H9 (cell line): ENCODE data around the gene PSAPL1. TPM values are rescaled to one million over a fixed set of nuclear protein-coding genes. Genes with fewer than 3 reads are reported as not detected.

ENCODE experiments used
- DNase-seq: peaks from one replicate; pipeline ENCODE4 v3.0.0-alpha.2; 2017
- H2AFZ ChIP-seq: one replicate; pipeline ENCODE4 v1.6.1; 2013; ENCODE audit warnings: mild to moderate bottlenecking, low read length, control low read depth, moderate library complexity
- H2AK5ac ChIP-seq: 2 replicates; pipeline ENCODE4 v1.6.1; 2013; ENCODE audit warnings: low read length, control low read depth, mixed read lengths; ENCODE audit not compliant: insufficient read length
- H2BK120ac ChIP-seq: one replicate; pipeline ENCODE4 v1.6.1; 2013; ENCODE audit warnings: low read depth, mild to moderate bottlenecking, low read length, control low read depth, inconsistent platforms; ENCODE audit not compliant: poor library complexity, severe bottlenecking
- H2BK12ac ChIP-seq: 2 replicates; pipeline ENCODE4 v1.6.1; 2013; ENCODE audit warnings: low read length, control low read depth, mixed read lengths, low read depth; ENCODE audit not compliant: insufficient read length
- H2BK15ac ChIP-seq: 2 replicates; pipeline ENCODE4 v1.6.1; 2013; ENCODE audit warnings: low read depth, low read length, control low read depth
- H2BK20ac ChIP-seq: one replicate; pipeline ENCODE4 v1.6.1; 2013; ENCODE audit warnings: low read depth, mild to moderate bottlenecking, low read length, control low read depth, inconsistent platforms; ENCODE audit not compliant: poor library complexity, severe bottlenecking
- H2BK5ac ChIP-seq: 2 replicates; pipeline ENCODE4 v1.6.1; 2013; ENCODE audit warnings: low read length, control low read depth, mixed read lengths; ENCODE audit not compliant: insufficient read length
- H3K14ac ChIP-seq: 2 replicates; pipeline ENCODE4 v1.6.1; 2013; ENCODE audit warnings: low read length, control low read depth; ENCODE audit not compliant: insufficient read depth
- H3K18ac ChIP-seq: 2 replicates; pipeline ENCODE4 v1.6.1; 2013; ENCODE audit warnings: low read depth, mild to moderate bottlenecking, mixed read lengths, low read length, control low read depth; ENCODE audit not compliant: insufficient read length
- H3K23ac ChIP-seq: 2 replicates; pipeline ENCODE4 v1.6.1; 2013; ENCODE audit warnings: low read length, control low read depth, mixed read lengths, low read depth; ENCODE audit not compliant: insufficient read length
- H3K23me2 ChIP-seq: 2 replicates; pipeline ENCODE4 v1.6.1; 2013; ENCODE audit warnings: low read depth, mild to moderate bottlenecking, mixed read lengths, low read length, control low read depth; ENCODE audit not compliant: insufficient read length, poor library complexity, severe bottlenecking
- H3K27ac ChIP-seq: 2 replicates; pipeline ENCODE4 v1.5.1; 2013; ENCODE audit warnings: low read length, control low read depth, mixed read lengths, low read depth; ENCODE audit not compliant: insufficient read length
- H3K27me3 ChIP-seq: 2 replicates; pipeline ENCODE4 v1.6.1; 2013; ENCODE audit warnings: low read length, control low read depth, inconsistent platforms; ENCODE audit not compliant: insufficient read depth
- H3K4ac ChIP-seq: 2 replicates; pipeline ENCODE4 v1.6.1; 2013; ENCODE audit warnings: low read depth, mild to moderate bottlenecking, control low read depth, inconsistent platforms, low read length, moderate library complexity
- H3K4me1 ChIP-seq: 2 replicates; pipeline ENCODE4 v1.6.1; 2013; ENCODE audit warnings: low read length, control low read depth, inconsistent platforms; ENCODE audit not compliant: insufficient read depth
- H3K4me2 ChIP-seq: 2 replicates; pipeline ENCODE4 v1.6.1; 2013; ENCODE audit warnings: low read length, control low read depth, mixed read lengths; ENCODE audit not compliant: insufficient read length, insufficient read depth
- H3K56ac ChIP-seq: 2 replicates; pipeline ENCODE4 v1.6.1; 2013; ENCODE audit warnings: low read depth, mild to moderate bottlenecking, mixed read lengths, low read length, control low read depth; ENCODE audit not compliant: insufficient read length
- H3K79me1 ChIP-seq: 2 replicates; pipeline ENCODE4 v1.6.1; 2013; ENCODE audit warnings: low read depth, mild to moderate bottlenecking, moderate library complexity, low read length, control low read depth, inconsistent platforms; ENCODE audit not compliant: insufficient read depth, poor library complexity, severe bottlenecking
- H3K79me2 ChIP-seq: 2 replicates; pipeline ENCODE4 v1.6.1; 2013; ENCODE audit warnings: low read length, control low read depth, inconsistent platforms; ENCODE audit not compliant: insufficient read depth
- H3K9ac ChIP-seq: 2 replicates; pipeline ENCODE4 v1.6.1; 2013; ENCODE audit warnings: low read length, control low read depth, mixed read lengths; ENCODE audit not compliant: insufficient read length; ENCODE audit errors: extremely low read depth
- H3K9me3 ChIP-seq: one replicate; pipeline ENCODE4 v1.6.1; 2013; ENCODE audit warnings: low read depth, low read length, inconsistent platforms; ENCODE audit not compliant: control insufficient read depth
- H3T11ph ChIP-seq: one replicate; pipeline ENCODE4 v1.6.1; 2013; ENCODE audit warnings: mild to moderate bottlenecking, low read length, control low read depth, inconsistent platforms
- H4K20me1 ChIP-seq: one replicate; pipeline ENCODE4 v1.6.1; 2013; ENCODE audit not compliant: control insufficient read depth, insufficient read length, insufficient read depth
- H4K5ac ChIP-seq: 2 replicates; pipeline ENCODE4 v1.6.1; 2013; ENCODE audit warnings: low read depth, mild to moderate bottlenecking, mixed read lengths, low read length, control low read depth; ENCODE audit not compliant: insufficient read length
- H4K8ac ChIP-seq: replicated peaks from 2 replicates; pipeline ENCODE4 v1.6.1; 2013; ENCODE audit warnings: low read length, control low read depth, mixed read lengths, low read depth; ENCODE audit not compliant: insufficient read length
- H4K91ac ChIP-seq: 2 replicates; pipeline ENCODE4 v1.6.1; 2013; ENCODE audit warnings: low read depth, mild to moderate bottlenecking, moderate library complexity, mixed read lengths, low read length, control low read depth; ENCODE audit not compliant: insufficient read length
- H3K27ac Mint-ChIP-seq, 3 experiments: 2 replicates in 2 of 3; 3 replicates in 1 of 3; pipeline ENCODE4 v1.8.0; 2020 to 2021; ENCODE audit warnings: mixed read lengths in 3 of 3, mild to moderate bottlenecking in 1 of 3, moderate library complexity in 1 of 3
- H3K27me3 Mint-ChIP-seq: 2 replicates; pipeline ENCODE4 v1.8.0; 2021; ENCODE audit warnings: low read depth, mild to moderate bottlenecking, moderate library complexity, mixed read lengths
- H3K36me3 Mint-ChIP-seq, 3 experiments: 2 replicates in 2 of 3; 3 replicates in 1 of 3; pipeline ENCODE4 v1.8.0; 2020 to 2021; ENCODE audit warnings: low read depth in 3 of 3, mixed read lengths in 3 of 3; ENCODE audit not compliant: insufficient read depth in 1 of 3
- H3K4me1 Mint-ChIP-seq, 2 experiments: 2 replicates each; pipeline ENCODE4 v1.8.0; 2020; ENCODE audit warnings: mixed read lengths in 2 of 2
- H3K4me3 Mint-ChIP-seq, 2 experiments: 2 replicates in 1 of 2; 3 replicates in 1 of 2; pipeline ENCODE4 v1.8.0; 2020 to 2021; ENCODE audit warnings: mild to moderate bottlenecking in 2 of 2, mixed read lengths in 2 of 2, moderate library complexity in 1 of 2
- H3K9me3 Mint-ChIP-seq, 2 experiments: 2 replicates in 1 of 2; 3 replicates in 1 of 2; pipeline ENCODE4 v1.8.0; 2020; ENCODE audit warnings: mild to moderate bottlenecking in 2 of 2, mixed read lengths in 2 of 2, moderate library complexity in 1 of 2
- CTCF ChIP-seq: fragments of 200-600 bp; sonication (generic); conservative IDR thresholded peaks from 3 replicates; pipeline ENCODE4 v1.8.0; 2021; ENCODE audit warnings: antibody characterized with exemption, mild to moderate bottlenecking
- WGBS: extraction: QIAGEN DNeasy Blood & Tissue Kit; methylation state at CpG from one replicate; pipeline ENCODE4 v1.1.7; 2013; ENCODE audit warnings: missing lambda C conversion rate, low lambda C conversion rate, mixed read lengths; ENCODE audit not compliant: insufficient read length; ENCODE audit errors: extremely low coverage; 5-methylcytosine and 5-hydroxymethylcytosine counted together
- total RNA-seq: library from RNA; stranded (reverse); gene quantifications from 2 replicates; pipeline ENCODE4 v1.2.1, GENCODE V29; 2021

The PSAPL1 gene
- total RNA-seq, 1 experiment from 2014 or later: 0.04 TPM

GRCh38 chr4:7423391-7423790 is 11.3 kb downstream of the PSAPL1 start:
- Histone ChIP-seq H4K8ac (no peak overlapping the region), H3K23ac (no peak overlapping the region), H3K4me2 (no peak overlapping the region), H3K14ac (no peak overlapping the region), H2BK20ac (no peak overlapping the region), H3K4ac (no peak overlapping the region), H2BK15ac (no peak overlapping the region), H3K27ac (no peak overlapping the region), H3K27me3 (no peaks in the 10 kb centered on the region; the same call in 1 of the 2 replicates), H3K56ac (no peak overlapping the region), H3K23me2 (peaks cover 3% of the 10 kb centered on the region), H2BK5ac (no peak overlapping the region), H4K5ac (no peak overlapping the region), H2BK12ac (no peak overlapping the region), H4K20me1 (no peaks in the 10 kb centered on the region), H2AK5ac (no peak overlapping the region), H3K4me1 (no peaks in the 10 kb centered on the region; the same call in 1 of the 2 replicates), H2BK120ac (no peak overlapping the region), H3K79me2 (no peaks in the 10 kb centered on the region), H3T11ph (no peak overlapping the region), H3K9me3 (no peaks in the 10 kb centered on the region), H3K79me1 (no peaks in the 10 kb centered on the region), H2AFZ (no peak overlapping the region), H3K9ac (no peak overlapping the region), H4K91ac (no peak overlapping the region), H3K18ac (no peak overlapping the region)
- Mint-ChIP-seq H3K27me3 (peaks cover 33% of the 10 kb centered on the region), H3K27ac (no peak overlapping the region), H3K4me1 (peaks cover 14 to 21% of the 10 kb centered on the region in 2 experiments), H3K36me3 (peaks cover 0 to 5% (median 0%) of the 10 kb centered on the region in 3 experiments; a peak in 1 of 7 replicates), H3K9me3 (peaks cover 3 to 7% of the 10 kb centered on the region in 2 experiments), H3K4me3 (no peak overlapping the region; a peak in 1 of 5 replicates)
- WGBS: no CpG with 5 or more reads among the region's 5 CpGs
- DNase-seq: peak; percentile 4
- TF ChIP-seq CTCF: no peak
